Breast epithelium (tissue), 4 donors: Measurements from ENCODE around the gene ANKIB1. TPM values are rescaled to one million over a fixed set of nuclear protein-coding genes. Genes with fewer than 3 reads are reported as not detected.

Source experiments
- DNase-seq, 2 donors: peaks; one replicate each; pipeline ENCODE4 v3.0.0-alpha.2; 2019; ENCODE audit warnings: low spot score in 2 of 2
- H3K27ac ChIP-seq, 2 donors: fragments of 200-600 bp; sonication (generic) in 1 of 2; one replicate each; pipeline ENCODE4 v1.5.1; 2016 to 2019; ENCODE audit warnings: mild to moderate bottlenecking in 1 of 2
- H3K27me3 ChIP-seq, 2 donors: fragments of 200-600 bp; sonication (generic) in 1 of 2; one replicate each; pipeline versions ENCODE4 v1.5.1 to v1.6.0; 2017 to 2019; ENCODE audit warnings: control low read depth in 1 of 2, mild to moderate bottlenecking in 1 of 2
- H3K36me3 ChIP-seq: fragments of 200-600 bp; one replicate; pipeline ENCODE4 v1.5.1; 2019
- H3K4me1 ChIP-seq, 2 donors: fragments of 200-600 bp; sonication (generic); one replicate each; pipeline ENCODE4 v1.5.1; 2016 to 2019; ENCODE audit warnings: control low read depth in 1 of 2
- H3K4me3 ChIP-seq, 3 donors: fragments of 200-600 bp; sonication (generic); 1 replicate in 2 of 3; 2 replicates in 1 of 3; pipeline ENCODE4 v1.5.1; 2016 to 2019; ENCODE audit warnings: mild to moderate bottlenecking in 3 of 3, moderate library complexity in 2 of 3
- H3K9me3 ChIP-seq, 2 donors: fragments of 200-600 bp; sonication (generic) in 1 of 2; one replicate each; pipeline ENCODE4 v1.5.1; 2016 to 2019; ENCODE audit warnings: control low read depth in 1 of 2
- POLR2A ChIP-seq: fragments of 450-650 bp; IDR thresholded peaks from one replicate; pipeline ENCODE4 v1.6.1; 2016; ENCODE audit warnings: antibody characterized with exemption, mild to moderate bottlenecking, moderate library complexity
- POLR2AphosphoS5 ChIP-seq, 3 donors: sonication (generic); formaldehyde crosslinking; IDR thresholded peaks; one replicate each; pipeline ENCODE4 v1.6.1; 2017; ENCODE audit warnings: antibody characterized with exemption in 3 of 3
- intact Hi-C: fragments of 100-400 bp; cut with DNase I; formaldehyde crosslinking; loops from one replicate; pipeline ENCODE4 v1.15.1; 2023; ENCODE audit warnings: low total_unique reads
- total RNA-seq, 3 donors: library from RNA; depleted of rRNA; stranded (reverse); fragments of >200 nt; gene quantifications; one replicate each; pipeline ENCODE4 v1.1.0, GENCODE V29; 2016
- TF ChIP-seq, protein P1 (sequence below), 3 donors: fragments of 450-650 bp; IDR thresholded peaks; one replicate each; pipeline ENCODE4 v1.5.1; 2016 to 2017; ENCODE audit warnings: antibody characterized with exemption in 3 of 3, mild to moderate bottlenecking in 3 of 3, moderate library complexity in 3 of 3

Gene ANKIB1
- total RNA-seq, 3 donors from 2014 or later: 51.8 to 61.3 (median 54.2) TPM

DNA sequence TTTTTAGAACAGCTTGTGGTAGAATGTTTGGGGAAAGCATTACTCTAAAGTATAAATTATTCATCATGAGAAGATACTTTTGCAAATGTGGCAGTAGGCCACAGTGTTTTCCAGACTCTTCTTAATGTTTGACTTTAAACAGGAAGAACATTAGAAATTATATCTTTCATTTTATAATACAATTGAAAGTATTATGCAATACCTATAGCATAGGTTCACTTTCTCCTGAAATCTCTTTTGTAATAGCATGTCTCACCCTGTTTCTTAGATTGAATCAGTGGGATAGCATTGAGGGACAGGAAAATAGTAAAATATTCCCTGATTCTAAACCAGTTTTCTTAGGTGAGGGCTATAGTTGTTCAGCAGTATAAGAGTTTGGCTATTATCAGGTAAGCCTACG, 23.1 kb downstream of the ANKIB1 start:
- Histone ChIP-seq H3K27ac (no peak overlapping the region), H3K9me3 (no peaks in the 10 kb centered on the region), H3K27me3 (no peaks in the 10 kb centered on the region), H3K4me3 (no peak overlapping the region), H3K36me3 (no peaks in the 10 kb centered on the region), H3K4me1 (no peaks in the 10 kb centered on the region)
- TF ChIP-seq POLR2AphosphoS5 (IDR thresholded peaks at IDR 0.05): no peak
- TF ChIP-seq, protein P1, sequence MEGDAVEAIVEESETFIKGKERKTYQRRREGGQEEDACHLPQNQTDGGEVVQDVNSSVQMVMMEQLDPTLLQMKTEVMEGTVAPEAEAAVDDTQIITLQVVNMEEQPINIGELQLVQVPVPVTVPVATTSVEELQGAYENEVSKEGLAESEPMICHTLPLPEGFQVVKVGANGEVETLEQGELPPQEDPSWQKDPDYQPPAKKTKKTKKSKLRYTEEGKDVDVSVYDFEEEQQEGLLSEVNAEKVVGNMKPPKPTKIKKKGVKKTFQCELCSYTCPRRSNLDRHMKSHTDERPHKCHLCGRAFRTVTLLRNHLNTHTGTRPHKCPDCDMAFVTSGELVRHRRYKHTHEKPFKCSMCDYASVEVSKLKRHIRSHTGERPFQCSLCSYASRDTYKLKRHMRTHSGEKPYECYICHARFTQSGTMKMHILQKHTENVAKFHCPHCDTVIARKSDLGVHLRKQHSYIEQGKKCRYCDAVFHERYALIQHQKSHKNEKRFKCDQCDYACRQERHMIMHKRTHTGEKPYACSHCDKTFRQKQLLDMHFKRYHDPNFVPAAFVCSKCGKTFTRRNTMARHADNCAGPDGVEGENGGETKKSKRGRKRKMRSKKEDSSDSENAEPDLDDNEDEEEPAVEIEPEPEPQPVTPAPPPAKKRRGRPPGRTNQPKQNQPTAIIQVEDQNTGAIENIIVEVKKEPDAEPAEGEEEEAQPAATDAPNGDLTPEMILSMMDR (IDR thresholded peaks at IDR 0.05): no peak
- TF ChIP-seq POLR2A: no peak
- no peak for DNase-seq
- intact Hi-C loops: no loop called here

DNA sequence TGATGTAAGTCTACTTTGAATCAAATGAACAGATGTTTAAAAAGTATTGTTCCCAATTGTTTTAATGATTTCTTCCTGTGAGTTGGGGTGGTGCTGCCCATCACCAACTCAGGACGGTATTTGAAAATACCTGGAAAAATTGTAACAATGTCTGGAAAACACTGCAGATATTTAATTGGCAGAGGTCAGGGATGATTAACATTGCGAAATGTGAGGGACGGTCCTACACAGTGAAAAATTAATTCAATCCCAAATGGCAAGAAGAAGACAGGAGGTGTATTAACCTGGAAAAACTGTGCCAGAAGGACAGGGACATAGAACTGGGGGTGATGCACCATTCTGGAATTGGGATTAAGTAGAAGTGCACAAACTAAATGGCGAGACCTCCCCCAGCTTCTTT, 29.6 kb downstream of the ANKIB1 start:
- Histone ChIP-seq H3K4me3 (no peak overlapping the region), H3K36me3 (no peaks in the 10 kb centered on the region), H3K27me3 (no peaks in the 10 kb centered on the region), H3K9me3 (no peaks in the 10 kb centered on the region), H3K4me1 (no peaks in the 10 kb centered on the region), H3K27ac (no peak overlapping the region)
- TF ChIP-seq POLR2A: no peak
- TF ChIP-seq, protein P1 (IDR thresholded peaks at IDR 0.05): no peak
- TF ChIP-seq POLR2AphosphoS5 (IDR thresholded peaks at IDR 0.05): no peak
- no peak for DNase-seq
- intact Hi-C loops: no loop called here

DNA sequence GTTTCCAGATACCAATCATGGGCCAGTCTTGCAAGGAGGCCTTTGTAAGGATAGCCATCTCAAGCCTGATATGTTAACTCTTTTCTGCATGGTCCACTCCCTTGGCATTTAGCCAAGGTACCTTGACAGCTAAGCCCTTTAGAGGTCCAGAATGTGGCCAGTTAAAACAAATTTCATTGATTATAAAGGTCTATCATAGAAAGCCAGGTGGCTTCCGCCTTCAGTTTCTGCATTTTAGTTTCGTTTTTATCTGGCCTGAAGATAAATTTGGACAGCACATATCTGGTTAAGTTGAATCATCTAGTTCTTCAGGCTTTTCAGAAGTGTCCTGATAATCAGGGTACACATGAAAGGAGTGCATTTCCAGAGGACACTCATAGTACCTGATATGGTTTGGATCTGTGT, 30.7 kb downstream of the ANKIB1 start:
- no peaks in the 10 kb centered on the region for H3K27me3 ChIP-seq
- no peaks in the 10 kb centered on the region for H3K36me3 ChIP-seq
- peaks cover 5 to 7% of the 10 kb centered on the region in 2 donors for H3K9me3 ChIP-seq
- no peak overlapping the region for H3K27ac ChIP-seq
- H3K4me3 ChIP-seq: no peak overlapping the region
- no peak for DNase-seq
- no peaks in the 10 kb centered on the region for H3K4me1 ChIP-seq
- intact Hi-C loops: no loop called here
- TF ChIP-seq POLR2AphosphoS5 (IDR thresholded peaks at IDR 0.05) (no peak), POLR2A (no peak)
- TF ChIP-seq, protein P1 (IDR thresholded peaks at IDR 0.05): no peak

DNA sequence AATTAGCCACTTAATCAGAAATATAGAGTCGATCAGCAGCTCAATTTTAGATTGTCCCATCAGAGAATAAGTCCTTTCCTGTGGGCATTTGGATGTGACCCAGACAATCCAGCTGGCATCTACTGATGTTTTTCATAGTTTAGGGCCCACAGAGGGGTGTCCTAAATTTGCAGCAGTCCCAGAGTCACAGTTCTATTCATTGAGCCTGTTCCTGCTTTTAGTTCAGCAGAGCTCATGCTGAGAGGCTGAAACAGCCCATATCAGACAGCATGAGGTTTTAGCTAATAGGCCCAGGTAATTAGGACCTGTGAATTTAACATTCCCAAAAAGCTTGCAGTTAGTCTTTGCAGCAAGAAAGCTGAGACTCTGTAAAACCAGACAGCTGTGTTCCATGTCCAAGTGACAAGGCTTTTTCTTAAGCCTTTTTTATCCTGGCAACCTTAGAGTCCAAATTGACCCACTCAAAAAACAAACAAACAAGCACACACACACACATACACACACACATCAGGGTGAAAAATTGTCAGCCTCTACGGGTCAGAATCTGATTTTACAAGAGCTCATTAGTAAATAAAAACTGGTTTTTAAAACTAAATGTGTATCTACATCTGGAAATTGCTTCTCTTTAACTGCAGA, 33.7 kb downstream of the ANKIB1 start:
- peaks cover 5 to 7% of the 10 kb centered on the region in 2 donors for H3K9me3 ChIP-seq
- H3K27me3 ChIP-seq: no peaks in the 10 kb centered on the region
- H3K36me3 ChIP-seq: no peaks in the 10 kb centered on the region
- H3K27ac ChIP-seq: no peak overlapping the region
- intact Hi-C loops: no loop called here
- H3K4me3 ChIP-seq: no peak overlapping the region
- no peaks in the 10 kb centered on the region for H3K4me1 ChIP-seq
- DNase-seq: no peak
- TF ChIP-seq POLR2A (no peak), POLR2AphosphoS5 (IDR thresholded peaks at IDR 0.05) (no peak)
- TF ChIP-seq, protein P1 (IDR thresholded peaks at IDR 0.05): no peak

DNA sequence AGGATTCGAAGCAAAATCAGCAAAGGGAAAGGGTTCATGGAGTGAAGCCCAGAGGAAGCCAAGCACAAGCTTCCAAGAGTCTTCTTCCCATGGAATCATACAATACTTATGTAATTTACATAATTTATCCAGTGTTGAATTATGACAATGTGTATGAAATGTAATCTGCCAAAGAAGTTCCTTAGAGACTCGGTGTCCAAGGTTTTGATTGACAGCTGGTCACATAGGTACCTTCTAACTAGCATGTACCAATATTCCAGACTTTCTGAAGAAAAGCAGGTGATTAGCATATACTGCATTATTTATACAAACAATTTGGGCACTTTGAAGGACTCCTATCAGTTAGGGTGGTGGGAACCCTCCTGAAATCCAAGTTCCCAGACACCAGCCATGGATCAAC, 35.3 kb downstream of the ANKIB1 start:
- Histone ChIP-seq H3K4me1 (no peaks in the 10 kb centered on the region), H3K9me3 (peaks cover 5 to 7% of the 10 kb centered on the region in 2 donors), H3K4me3 (no peak overlapping the region), H3K27ac (no peak overlapping the region), H3K36me3 (no peaks in the 10 kb centered on the region), H3K27me3 (no peaks in the 10 kb centered on the region)
- no peak for TF ChIP-seq POLR2AphosphoS5 (IDR thresholded peaks at IDR 0.05)
- TF ChIP-seq, protein P1 (IDR thresholded peaks at IDR 0.05): no peak
- no peak for TF ChIP-seq POLR2A
- intact Hi-C loops: no loop called here
- no peak for DNase-seq
